SK-N-MC (cell line): ENCODE data around the gene ARVCF.
A peak's percentile ranks its signal among the peaks of the same experiment; 100 is the strongest.
"Not testable (repeated sequence)": the region's sequence is repeated elsewhere in the genome, so short reads cannot be mapped to it uniquely, and the experiment has no call there.

Experiments used
- DNase-seq: peaks from one replicate; pipeline ENCODE4 v3.0.0-alpha.2; 2011; ENCODE audit warnings: low read depth, low spot score
- H3K27ac ChIP-seq: fragments of 200-600 bp; sonication (generic); 2 replicates; pipeline ENCODE4 v1.5.1; 2016; ENCODE audit warnings: mixed run types
- H3K36me3 ChIP-seq: fragments of 200-600 bp; sonication (generic); 2 replicates; pipeline ENCODE4 v1.6.1; 2017; ENCODE audit warnings: antibody characterized with exemption, low read length, mixed read lengths; ENCODE audit not compliant: insufficient read depth
- H3K4me3 ChIP-seq: fragments of 200-600 bp; sonication (generic); 2 replicates; pipeline ENCODE4 v1.5.1; 2016
- H3K9ac ChIP-seq: fragments of 200-600 bp; sonication (generic); 2 replicates; pipeline ENCODE4 v1.8.0; 2017; ENCODE audit warnings: mixed run types, mixed read lengths; ENCODE audit not compliant: insufficient read length
- H3K9me3 ChIP-seq: fragments of 200-600 bp; sonication (generic); 2 replicates; pipeline ENCODE4 v1.6.1; 2017; ENCODE audit warnings: low read depth, mild to moderate bottlenecking, antibody characterized with exemption, low read length, moderate library complexity, mixed read lengths
- EZH2 ChIP-seq: fragments of 200-600 bp; sonication (generic); IDR thresholded peaks from one replicate; pipeline ENCODE4 v1.6.1; 2017; ENCODE audit warnings: antibody characterized with exemption
- FOXP2 ChIP-seq: optimal IDR thresholded peaks from 2 replicates; pipeline ENCODE3; 2011; ENCODE audit warnings: mild to moderate bottlenecking, moderate library complexity; ENCODE audit not compliant: insufficient read depth; ENCODE audit errors: extremely low read length, control extremely low read depth
- POLR2AphosphoS5 ChIP-seq: IDR thresholded peaks from 2 replicates; pipeline ENCODE4 v1.6.1; 2012; ENCODE audit warnings: mild to moderate bottlenecking, low read depth, low read length, borderline replicate concordance

Gene ARVCF

DNA sequence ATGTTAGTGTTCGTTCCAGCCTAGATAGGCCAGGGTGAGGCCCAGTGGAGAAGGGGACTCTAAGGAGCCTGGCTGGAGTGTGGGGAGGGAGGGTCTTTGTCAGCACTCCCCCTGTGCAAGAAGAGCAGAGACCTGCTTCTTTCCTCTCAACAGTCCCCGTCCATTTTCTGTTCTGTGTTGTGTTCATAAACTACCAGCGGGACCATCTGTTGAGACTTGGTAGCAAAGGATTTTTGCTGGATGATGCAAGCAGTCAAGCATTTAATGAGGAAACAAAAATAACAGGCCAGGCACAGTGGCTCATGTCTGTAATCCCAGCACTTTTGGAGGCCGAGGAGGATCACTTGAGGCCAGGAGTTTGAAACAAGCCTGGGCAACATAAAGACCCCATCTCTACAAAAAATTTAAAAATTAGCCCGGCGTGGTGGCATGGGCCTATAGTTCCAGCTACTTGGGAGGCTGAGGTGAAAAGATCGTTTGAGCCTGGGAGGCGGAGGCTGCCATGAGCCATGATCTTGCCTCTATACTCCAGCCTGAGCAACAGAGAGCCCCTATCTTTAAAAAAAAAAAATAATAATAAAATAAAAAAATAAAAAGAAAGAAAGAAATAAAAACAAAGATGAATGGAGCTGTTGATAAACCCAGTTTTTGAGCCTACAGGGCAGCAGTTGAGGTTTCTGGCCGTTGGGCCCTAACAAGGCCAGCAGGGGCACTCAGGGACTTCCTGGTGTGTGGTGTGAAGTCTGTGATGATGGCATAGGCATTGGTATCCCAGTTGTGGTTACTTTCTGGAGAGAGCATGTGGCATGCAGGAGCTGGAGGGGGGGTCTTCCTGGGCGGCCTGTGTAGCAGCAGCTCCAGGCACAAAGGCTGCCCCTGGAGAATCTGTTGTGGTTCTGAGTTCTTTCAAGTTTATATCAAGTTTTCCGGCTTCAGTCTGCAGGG, 73.3 kb downstream of the ARVCF start:
- H3K4me3 ChIP-seq: peak overlapping the region; percentile 90
- H3K9ac ChIP-seq: peak overlapping the region; percentile 97
- TF ChIP-seq POLR2AphosphoS5: peak; percentile 52
- TF ChIP-seq EZH2: no peak
- TF ChIP-seq FOXP2: no peak
- H3K27ac ChIP-seq: peak overlapping the region; percentile 100
- H3K9me3 ChIP-seq: no peaks in the 10 kb centered on the region
- DNase-seq: peak; percentile 70
- no peaks in the 10 kb centered on the region for H3K36me3 ChIP-seq

DNA sequence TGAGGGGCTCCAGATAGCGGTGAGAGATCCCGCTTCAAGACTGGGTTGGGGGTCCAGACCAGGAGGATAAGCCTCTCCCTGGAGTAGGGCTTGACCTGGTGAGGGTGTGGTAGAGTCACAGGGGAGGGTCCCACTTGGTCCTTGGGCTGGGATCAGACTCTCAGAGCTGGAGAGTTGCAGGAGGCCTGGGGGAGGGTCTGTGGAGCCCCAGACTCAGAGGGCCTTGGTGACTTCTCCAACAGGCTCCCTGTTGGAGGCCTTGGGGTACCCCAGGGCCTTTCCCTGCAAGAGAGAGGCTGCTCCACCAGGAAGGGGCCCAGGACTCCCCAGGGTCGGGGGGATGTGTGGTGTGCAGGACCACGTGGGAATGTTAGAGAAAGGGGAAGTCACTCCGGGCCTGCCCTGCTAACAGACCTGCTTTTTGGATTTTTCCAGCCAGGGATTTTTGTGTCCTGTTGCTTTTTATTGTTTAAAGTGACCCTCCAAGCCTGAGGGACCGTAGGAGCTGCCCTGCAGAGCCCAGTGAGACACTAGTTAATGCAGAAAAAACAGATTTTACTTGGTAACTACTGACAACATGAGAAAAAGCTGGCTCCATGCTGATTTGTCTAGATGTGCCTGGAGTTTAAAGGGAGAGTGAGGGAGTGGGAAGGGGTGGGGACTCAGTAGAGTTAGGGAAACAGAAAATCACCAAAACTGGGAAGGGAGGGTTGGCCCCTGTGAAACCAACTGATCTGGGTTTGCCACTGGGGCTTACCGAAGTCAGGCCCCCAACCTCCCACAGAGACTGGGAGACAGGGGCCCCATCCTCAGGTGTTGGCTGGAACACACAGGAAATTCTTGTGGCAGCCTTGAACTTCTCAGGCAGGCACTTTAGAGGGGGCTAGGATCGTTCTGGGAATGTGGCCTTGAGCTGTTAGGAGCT, 74.2 kb downstream of the ARVCF start:
- Histone ChIP-seq H3K27ac (peak overlapping the region; percentile 100), H3K9me3 (no peaks in the 10 kb centered on the region), H3K36me3 (no peaks in the 10 kb centered on the region), H3K4me3 (peak overlapping the region; percentile 90), H3K9ac (peak overlapping the region; percentile 97)
- no peak for DNase-seq
- TF ChIP-seq POLR2AphosphoS5: peak; percentile 16; the same call in 1 of the 2 replicates
- no peak for TF ChIP-seq FOXP2
- no peak for TF ChIP-seq EZH2

DNA sequence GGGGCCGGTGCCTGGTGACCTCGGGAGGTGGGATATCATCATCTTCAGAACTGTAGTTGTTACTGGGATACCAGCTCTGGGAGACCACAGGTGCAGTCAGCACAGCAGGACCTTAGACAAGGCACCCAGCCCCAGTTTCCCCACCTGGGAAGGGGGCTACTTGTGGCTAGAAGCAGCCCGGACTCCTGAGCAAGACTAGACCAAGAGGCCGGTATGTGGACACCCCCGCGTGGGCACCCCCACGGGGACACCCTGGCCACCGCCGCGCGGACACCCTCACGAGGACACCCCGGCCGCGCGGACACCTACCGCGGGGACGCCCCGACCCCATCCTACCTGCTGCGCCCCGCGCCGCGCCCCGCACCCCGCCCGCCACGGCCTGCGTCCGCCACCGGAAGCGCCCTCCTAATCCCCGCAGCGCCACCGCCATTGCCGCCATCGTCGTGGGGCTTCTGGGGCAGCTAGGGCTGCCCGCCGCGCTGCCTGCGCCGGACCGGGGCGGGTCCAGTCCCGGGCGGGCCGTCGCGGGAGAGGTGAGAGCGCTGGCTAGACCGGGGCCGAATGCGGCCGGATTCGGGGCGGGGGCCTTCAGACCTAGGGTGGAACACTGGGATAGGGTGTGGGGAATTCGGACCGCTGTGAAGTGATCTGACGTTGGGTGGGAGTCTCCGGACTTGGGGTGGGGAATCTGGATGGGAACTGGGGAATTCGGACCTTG, 75.1 kb downstream of the ARVCF start, which contains the start of the genes COMT and TXNRD2:
COMT (plus strand) TSS at position 408 of the 718 bp plus-strand sequence. CDS start 20,755 bp downstream, outside the sequence.
TXNRD2 (minus strand) TSS at position 454 of the 718 bp plus-strand sequence; CDS start at position 439, 15 bp downstream.
- H3K36me3 ChIP-seq: no peaks in the 10 kb centered on the region
- TF ChIP-seq FOXP2 (no peak), POLR2AphosphoS5 (peak; percentile 58; the same call in 1 of the 2 replicates)
- H3K9me3 ChIP-seq: no peaks in the 10 kb centered on the region
- peak within 1 kb of the TSS; percentile 97 for H3K9ac ChIP-seq
- H3K4me3 ChIP-seq: peak within 1 kb of the TSS; percentile 90
- peak within 1 kb of the TSS; percentile 100 for H3K27ac ChIP-seq
- no peak for DNase-seq

DNA sequence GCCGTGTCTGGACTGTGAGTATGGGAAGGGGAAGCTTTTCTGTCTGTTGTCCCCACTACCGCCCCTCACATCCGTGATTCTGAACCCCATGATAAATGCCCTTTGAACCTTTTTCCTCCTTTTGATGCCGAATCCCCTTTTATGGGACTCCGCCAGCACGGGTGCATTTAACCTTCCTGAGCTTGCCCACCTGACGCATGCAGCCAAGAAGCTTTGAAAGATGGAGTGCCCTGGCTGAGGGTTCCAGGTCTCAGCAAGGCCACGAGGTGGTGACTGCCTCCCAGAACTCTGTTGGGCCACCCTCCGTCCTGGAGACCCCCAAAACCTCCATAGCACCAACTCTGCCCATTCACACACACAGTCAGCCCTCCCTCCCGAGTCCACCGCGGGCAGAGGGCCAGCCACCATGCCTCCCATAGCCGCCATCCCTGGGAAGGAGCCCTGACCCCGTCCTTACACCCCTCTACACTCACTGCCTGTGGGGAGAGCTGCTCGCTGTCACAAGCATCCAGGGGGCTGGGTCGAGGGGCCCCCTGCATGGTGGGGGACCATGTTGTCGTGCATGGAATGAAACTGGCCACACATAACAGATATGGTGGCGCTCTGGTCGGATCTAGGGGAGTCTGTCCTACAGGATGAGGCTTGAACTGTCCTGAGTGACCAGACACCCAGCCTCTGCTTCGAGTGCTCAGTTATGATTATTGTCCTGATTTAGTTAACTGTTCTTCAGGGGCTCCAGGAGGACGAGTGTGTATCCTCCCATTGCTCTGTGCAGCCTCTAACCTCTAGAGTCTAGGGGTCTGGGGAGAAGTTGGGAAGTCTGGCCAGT, 75.9 kb downstream of the ARVCF start:
- H3K9ac ChIP-seq: peak overlapping the region; percentile 97
- peak overlapping the region; percentile 90 for H3K4me3 ChIP-seq
- no peak for DNase-seq
- no peaks in the 10 kb centered on the region for H3K36me3 ChIP-seq
- peak overlapping the region; percentile 100; the same call in 1 of the 2 replicates for H3K27ac ChIP-seq
- H3K9me3 ChIP-seq: no peaks in the 10 kb centered on the region
- no peak for TF ChIP-seq POLR2AphosphoS5
- no peak for TF ChIP-seq EZH2
- no peak for TF ChIP-seq FOXP2

DNA sequence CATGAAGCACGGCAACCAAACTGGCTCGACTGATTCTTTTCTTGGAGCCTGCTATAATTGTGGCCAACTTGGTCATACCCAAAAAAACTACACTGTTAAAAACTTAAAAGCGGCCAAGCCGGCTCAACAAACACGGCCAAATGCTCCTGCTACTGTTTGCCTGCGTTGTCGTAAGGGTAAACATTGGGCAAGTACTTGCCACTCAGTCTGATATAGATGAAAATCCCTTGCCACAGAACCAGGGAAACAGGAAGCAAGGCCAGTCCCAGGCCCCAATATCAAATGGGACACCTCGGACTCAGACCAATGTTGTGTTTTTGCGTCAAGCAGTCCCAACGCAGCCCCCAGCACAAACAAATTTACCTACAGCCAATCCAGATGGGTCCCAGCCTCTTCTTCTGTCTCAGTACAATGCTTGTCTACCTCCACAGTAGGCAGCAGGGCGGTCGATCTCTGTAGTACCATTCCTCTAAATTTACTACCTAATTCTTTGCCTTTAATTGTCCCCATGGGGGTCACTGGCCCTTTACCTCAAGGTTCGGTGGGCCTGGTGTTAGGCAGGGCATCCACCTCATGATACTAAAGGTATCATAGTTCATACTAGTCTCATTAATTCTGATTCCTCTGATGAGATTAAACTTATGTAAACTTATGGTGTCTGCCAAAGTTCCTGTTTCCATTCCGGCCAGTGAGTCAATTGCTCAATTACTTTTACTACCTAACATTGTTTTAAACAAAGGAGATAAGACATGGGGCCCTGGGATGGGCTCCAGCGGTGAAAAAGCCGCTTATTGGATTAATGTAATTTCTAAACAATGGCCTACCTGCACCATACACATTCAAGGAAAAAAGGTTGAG, 78.8 kb downstream of the ARVCF start:
- Histone ChIP-seq H3K9me3 (no peaks in the 10 kb centered on the region), H3K27ac (no peak overlapping the region), H3K36me3 (no peaks in the 10 kb centered on the region), H3K9ac (no peak overlapping the region), H3K4me3 (no peak overlapping the region)
- DNase-seq: no peak
- TF ChIP-seq EZH2 (no peak), POLR2AphosphoS5 (no peak), FOXP2 (no peak)

DNA sequence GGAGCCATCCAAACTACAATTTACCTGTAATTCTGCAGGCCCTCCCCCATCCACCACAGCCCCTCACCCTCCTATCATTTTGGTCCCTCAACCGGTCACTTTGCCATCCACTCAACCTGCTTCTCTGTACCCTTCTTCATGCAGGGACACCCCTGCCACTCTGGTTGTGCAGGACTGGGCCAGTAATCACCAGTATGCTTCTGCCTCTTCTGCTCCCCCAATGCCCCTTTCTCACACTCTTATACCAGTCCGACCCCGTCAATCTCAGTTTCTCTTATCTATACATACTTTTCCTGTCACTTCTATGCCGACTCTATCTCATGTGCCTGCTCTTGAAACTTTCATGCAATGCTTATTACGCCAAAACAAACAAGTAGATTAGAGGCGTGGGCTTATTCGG, 80.1 kb downstream of the ARVCF start:
- TF ChIP-seq POLR2AphosphoS5 (no peak), FOXP2 (no peak), EZH2 (no peak)
- no peak overlapping the region for H3K9ac ChIP-seq
- H3K4me3 ChIP-seq: no peak overlapping the region
- H3K36me3 ChIP-seq: no peaks in the 10 kb centered on the region
- H3K27ac ChIP-seq: no peak overlapping the region
- no peaks in the 10 kb centered on the region for H3K9me3 ChIP-seq
- no peak for DNase-seq

DNA sequence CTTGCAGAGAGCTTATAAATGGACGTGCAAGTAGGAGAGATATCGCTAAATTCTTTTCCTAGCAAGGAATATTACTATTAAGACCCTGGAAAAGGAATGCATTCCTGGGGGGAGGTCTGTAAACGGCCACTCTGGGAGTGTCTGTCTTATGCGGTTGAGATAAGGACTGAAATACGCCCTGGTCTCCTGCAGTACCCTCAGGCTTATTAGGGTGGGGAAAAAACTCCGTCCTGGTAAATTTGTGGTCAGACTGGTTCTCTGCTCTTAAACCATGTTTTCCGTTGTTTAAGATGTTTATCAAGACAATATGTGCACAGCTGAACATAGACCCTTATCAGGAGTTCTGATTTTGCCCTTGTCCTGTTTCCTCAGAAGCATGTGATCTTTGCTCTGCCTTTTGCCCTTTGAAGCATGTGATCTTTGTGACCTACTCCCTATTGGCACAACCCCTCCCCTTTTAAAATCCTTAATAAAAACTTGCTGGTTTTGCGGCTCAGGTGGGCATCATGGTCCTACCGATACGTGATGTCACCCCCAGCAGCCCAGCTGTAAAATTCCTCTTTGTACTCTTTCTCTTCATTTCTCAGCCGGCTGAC, 81.4 kb downstream of the ARVCF start:
- DNase-seq, H3K9me3 ChIP-seq, H3K27ac ChIP-seq, H3K36me3 ChIP-seq, H3K4me3 ChIP-seq, H3K9ac ChIP-seq: not testable (repeated sequence)
